NCI-H1092 treated with DMSO at 0.1 percent for 48 hours (cell line): ENCODE results near the gene PGAM2.
"Not testable (repeated sequence)": the region's sequence is repeated elsewhere in the genome, so short reads cannot be mapped to it uniquely, and the experiment has no call there.

ENCODE experiments used
- DNase-seq: peaks from one replicate; lab custom pipeline; 2025; lab: John Stamatoyannopoulos, UW

PGAM2 gene

GRCh38 chr7:44050121-44050914, 15.0 kb downstream of the PGAM2 start:
- DNase-seq: no peak

- no peak for DNase-seq
These were observed 17.2 kb downstream of the PGAM2 start for GRCh38 chr7:44048031-44048795.

DNA sequence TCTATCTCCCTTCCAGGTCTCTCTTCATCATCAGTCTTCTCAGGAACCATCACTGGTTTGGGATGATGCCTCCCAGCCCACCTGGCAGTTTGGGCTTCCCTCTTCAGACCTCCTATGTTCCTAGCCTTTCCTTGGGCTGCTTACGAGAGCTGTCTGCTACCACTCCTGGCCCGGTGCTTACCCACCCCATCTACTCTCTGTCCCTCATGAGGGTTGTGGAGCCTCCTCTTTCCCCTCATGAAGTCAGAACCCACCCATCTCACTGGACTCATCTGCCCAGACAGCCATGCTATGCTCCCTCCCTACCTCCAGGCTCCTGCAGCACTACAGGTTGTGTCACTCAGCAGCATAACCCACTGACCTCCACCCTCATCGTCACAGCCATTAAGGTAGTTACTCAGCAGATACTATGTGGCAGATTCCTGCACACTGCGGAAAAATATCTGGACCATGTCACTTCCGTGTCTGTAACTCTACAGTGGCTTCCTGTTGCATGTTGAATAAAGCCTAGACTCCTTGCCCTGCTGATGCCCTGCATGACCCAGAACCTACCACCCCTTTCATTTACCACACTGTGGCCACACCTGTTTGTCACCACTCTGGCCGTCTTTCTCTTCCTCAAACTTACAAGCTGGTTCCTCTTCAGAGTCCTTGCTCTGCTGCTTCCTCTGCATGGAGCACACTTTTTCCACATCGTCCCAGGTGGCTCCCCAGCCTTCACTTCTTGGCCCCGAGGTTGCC, 18.9 kb downstream of the PGAM2 start:
- no peak for DNase-seq

DNA sequence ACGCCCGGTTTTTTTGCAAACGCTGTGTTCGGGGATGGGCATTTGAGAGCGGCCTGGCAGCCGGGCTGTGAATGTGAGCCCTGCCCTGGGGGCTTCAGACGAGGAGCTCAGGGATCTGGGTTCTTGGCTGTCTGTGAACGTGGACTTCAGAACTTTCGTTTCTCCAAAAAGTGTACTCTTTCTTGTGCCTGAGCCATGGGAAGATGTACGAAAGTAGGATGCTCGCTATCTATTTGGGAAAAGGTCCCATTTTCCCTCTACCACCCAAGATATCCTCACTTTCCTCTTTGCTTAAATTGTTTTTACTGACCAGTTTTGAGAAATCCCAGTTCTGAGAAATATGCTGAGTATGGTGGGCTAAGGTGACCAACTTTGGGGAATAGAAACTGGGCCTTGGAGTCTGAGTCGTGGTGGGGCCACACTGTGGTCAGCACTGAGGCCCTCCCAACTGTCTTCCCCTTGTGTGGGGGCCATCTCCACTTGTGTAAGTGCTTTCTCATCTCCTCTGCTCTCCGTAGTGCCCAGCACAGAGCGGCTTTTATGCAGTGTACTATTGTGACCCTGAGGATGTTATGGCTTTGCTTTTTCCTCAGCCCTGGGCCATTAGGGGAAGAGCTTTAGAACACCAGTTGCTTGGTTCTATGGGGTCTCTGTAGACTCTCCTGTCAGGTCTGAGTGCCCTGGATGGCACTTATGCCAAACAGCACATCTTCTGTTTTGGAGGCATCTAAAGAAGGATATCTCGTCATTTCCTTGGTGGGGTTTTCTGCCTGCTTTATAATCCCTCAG, 19.9 kb downstream of the PGAM2 start:
- DNase-seq: no peak

DNA sequence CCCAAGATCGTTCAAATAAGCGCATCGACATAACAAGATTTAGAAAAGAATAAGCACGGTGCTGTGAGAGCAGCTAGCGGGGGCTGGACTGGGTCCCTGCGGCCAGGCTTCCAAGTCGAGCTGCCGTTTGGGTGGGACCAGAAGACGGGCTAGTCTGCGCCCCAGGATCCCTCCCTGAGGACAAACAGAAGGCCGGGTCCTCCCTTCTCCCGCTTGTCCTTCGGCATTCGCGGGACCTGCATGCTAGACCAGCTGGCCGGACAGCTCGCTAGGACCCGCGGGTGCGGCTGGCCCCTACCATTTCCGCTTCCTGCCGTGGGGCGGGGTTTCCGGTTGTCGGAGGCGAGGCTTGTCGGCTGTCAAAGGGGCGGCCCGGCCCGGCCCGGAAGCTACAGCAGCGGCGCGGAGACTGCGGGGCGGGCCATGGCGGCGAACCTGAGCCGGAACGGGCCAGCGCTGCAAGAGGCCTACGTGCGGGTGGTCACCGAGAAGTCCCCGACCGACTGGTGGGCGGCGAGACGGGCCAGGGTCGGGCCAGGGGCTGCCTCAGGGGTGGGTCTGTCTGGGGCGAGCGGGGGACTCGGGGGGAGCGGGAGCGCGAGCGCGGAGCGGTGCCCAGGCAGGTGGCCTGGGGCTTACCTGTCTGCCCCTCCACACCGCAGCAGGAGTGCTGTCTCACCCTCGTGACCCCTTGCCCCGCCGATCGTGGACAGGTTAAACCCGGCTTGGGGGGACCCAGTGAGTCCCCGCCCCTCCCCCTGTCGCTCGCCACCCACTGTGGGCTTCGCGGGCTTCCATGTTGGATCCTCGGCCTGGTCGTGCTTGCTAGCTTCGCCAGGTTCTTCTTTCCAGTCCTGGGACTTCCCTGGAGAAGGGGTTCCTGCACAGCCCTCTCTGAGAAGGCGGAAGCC, 20.8 kb downstream of the PGAM2 start, which contains the start of gene DBNL:
TSS of gene DBNL (plus strand) at position 388 of the 911 bp plus-strand sequence. CDS start at position 424, 36 bp downstream.
- peak; percentile 91 for DNase-seq

- no peak for DNase-seq
These were observed 21.5 kb downstream of the PGAM2 start for GRCh38 chr7:44043902-44044301.

- no peak for DNase-seq
These were observed 23.1 kb downstream of the PGAM2 start for GRCh38 chr7:44042221-44042620.

DNA sequence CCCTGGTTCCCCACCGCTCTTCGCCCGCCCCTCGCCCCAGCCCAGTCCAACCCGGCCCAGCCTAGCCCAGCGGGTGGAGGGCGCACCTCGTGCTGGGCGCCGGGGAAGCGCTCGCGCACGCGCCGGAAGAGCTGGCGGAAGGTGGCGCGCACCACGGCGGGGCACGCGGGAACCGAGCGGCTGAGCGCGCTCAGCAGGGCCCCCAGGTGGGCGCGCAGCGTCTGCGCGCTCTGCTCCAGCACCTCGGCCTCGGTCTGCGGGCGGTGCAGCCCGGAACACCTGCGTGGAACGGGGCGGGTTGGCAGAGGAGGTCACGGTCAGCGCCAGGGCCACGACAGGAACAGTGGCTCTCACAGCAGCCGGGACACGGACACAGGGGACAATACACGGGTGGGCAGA, 24.9 kb downstream of the PGAM2 start:
- peak; percentile 55 for DNase-seq

- not testable (repeated sequence) for DNase-seq
These were observed 25.4 kb downstream of the PGAM2 start for GRCh38 chr7:44039800-44040492.

DNA sequence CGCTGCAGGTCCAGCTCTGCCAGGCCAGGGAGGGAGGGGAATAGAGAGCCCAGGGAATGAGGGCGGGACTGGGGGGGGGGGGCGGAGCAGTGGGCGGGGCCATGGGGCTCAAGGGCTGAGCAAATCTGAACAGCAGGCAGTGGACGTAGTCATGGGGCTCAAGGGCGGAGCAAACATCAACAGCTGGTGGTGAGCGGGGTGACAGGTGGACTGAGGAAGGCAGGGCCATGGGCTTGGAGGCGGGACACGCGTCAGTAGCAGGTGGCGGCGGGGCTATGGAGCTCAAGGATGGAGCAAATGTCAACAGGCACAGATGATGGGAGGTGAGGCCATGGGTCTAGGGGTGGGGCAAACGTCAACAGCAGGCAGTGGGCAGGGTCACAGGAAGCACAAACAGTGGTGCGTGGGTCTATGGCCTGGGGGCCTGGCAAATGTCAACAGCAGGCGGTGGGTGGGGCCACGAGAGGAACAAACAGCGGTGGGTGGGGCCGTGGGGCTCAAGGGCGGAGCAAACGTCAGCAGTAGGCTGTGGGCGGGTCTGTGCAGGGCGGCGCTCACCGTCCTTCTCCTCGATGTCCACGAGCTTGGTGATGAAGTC, 26.3 kb downstream of the PGAM2 start:
- DNase-seq: peak; percentile 90

GRCh38 chr7:44038553-44038952, 26.8 kb downstream of the PGAM2 start:
- not testable (repeated sequence) for DNase-seq

DNA sequence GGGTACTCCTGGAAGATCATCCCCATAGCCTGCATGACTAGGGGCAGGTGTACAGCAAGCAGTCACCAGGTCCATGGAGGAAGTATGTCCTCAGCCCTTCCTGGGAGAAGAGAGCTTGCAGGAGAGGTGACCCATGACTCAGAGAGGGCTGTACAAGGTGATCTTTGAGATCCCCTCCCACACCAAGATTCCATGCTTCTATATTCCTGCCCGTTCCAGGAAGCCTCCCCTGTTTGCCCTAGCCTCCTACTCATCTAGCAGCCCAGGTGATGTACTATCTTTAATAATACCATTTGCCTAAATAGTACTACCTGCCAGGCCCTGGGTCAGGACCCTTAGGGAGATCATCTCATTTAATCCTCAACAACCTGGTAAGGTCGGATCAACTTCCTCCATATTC, 27.4 kb downstream of the PGAM2 start:
- DNase-seq: not testable (repeated sequence)

- not testable (repeated sequence) for DNase-seq
These were observed 29.0 kb downstream of the PGAM2 start for GRCh38 chr7:44036364-44036763.

DNA sequence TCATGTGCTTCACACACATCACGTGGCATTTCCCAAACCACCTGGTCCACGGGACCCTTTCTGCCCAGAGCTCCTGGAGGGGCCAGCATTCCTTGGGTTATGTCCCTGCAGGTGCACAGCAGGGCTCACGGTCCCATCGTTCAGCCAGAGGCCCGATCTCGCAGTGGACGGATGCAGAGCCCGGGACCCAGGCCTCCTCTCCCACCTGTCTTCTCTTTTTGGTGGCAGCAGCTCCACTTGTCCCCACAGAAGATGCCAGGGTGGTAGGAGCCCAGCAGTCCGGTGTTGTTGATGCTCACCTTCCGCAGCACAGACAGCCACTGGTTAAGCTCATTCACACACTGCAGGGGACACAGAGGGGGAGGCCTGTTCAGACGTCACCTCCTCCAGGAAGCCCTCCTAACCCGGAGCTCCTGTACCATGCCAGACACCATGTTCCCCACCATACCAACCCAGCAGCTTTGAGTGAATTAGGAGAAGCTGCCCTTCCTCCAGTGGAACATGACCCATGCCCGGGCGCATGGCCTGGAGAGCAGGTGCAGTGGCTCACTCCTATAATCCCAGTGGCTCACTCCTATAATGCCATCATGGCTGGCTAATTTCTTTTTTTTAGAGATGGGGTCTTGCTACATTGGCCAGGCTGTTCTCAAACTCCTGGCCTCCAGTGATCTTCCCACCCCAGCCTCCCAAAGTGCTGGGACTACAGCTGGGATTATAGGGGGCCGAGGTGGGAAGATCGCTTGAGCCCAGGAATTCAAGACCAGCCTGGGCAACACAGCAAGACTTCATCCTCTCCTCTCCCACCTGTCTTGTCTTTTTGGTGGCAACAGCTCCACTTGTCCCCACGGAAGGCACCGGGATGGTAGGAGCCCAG, 31.2 kb downstream of the PGAM2 start:
- DNase-seq: not testable (repeated sequence)

- not testable (repeated sequence) for DNase-seq
These were observed 33.3 kb downstream of the PGAM2 start for GRCh38 chr7:44032031-44032430.

DNA sequence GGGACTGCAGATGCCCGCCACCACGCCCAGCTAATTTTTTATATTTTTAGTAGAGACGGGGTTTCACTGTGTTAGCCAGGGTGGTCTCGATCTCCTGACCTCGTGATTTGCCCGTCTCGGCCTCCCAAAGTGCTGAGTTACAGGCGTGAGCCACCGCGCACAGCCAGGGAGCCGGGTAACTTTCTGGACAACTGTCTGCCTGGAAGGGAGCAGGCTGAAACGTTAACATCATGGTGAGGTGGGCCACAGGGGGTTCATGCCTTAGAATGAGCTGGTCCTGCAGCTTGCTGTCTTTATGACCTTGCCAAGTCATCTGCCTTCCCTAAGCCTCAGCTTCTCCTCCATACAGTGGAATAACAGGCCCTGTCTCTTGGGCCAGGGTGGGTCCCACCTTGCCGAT, 34.0 kb downstream of the PGAM2 start:
- DNase-seq: not testable (repeated sequence)

DNA sequence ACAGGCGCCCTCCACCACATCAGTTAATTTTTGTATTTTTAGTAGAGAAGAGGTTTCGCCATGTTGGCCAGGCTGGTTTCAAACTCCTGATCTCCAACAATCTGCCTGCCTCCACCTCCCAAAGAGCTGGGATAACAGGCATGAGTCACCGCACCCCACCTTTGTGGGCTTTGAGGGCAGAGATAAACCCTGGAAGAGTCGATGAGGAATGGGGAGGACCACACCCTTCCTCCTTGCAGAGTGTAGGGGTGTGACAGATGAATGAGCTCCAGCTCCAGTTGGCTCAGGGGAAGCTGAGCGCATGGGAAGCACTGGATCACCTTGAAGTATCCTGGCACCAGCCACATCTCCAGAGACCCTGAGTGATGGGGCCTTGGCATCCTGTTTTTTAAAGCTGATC, 35.3 kb downstream of the PGAM2 start:
- not testable (repeated sequence) for DNase-seq

DNA sequence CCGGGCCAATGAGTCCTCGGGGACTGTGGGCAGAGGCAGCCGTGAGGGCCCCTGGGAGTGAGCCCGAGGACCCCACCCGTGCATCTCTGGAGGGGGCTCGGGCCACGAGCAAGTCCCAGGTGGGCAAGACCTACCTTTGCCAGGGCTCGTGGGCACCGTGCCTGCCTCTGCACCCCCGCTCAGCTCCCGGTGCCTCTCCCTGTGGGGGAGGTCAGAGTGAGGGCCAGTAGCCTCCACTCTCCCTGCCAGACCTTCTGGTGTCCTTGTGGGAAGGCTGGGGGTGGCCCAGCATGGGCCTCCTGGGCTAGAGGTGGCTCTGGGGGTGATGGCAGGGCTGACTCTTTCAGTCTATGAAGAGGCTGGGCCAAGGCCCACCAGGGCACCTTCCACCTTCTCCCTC, 35.9 kb downstream of the PGAM2 start:
- DNase-seq: not testable (repeated sequence)
